ENCODE measurements around the gene TRERF1. TPM values are rescaled to one million over a fixed set of nuclear protein-coding genes. Genes with fewer than 3 reads are reported as not detected.

Gene TRERF1
- polyA plus RNA-seq, 1 of the 3 experiments (the other 2 are of a cell fraction), result 3.6 TPM

DNA sequence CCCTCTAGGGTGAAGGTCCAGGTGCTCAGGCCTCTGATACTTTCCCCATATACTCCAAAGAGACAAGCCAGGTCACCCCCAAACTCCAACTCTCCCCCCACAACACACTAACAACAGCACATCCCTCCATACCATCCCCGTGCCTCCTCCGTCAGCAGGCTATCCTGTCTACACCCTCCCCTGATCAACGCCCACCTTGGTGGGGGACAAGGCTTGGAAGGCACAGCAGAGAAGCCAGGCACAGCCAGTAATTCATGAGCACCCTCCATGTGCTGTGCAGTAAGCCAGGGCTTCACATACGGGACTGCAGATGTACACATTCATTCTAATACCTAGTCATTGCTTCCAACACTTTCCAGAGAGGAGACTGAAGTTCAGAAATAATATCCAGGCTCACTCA, 57.6 kb downstream of the TRERF1 start:
- H4K20me1 ChIP-seq (ENCODE audit: insufficient read depth), result peaks cover 29% of the 10 kb centered on the region

GRCh38 chr6:42393339-42393738, 58.4 kb downstream of the TRERF1 start:
- Histone ChIP-seq H3K27ac (ENCODE audit: low read depth in 2 of 2, low read length in 1 of 2) (no peak overlapping the region), H3K27me3 (ENCODE audit: insufficient read depth) (no peaks in the 10 kb centered on the region), H3F3A (replicated peaks; ENCODE audit: insufficient read depth) (no peaks in the 10 kb centered on the region), H3K4me1 (ENCODE audit: control insufficient read depth in 1 of 2, insufficient read depth in 2 of 2, low read depth in 1 of 2, low read length in 1 of 2) (no peaks in the 10 kb centered on the region), H3K9ac (no peak overlapping the region), H2AFZ (ENCODE audit: low read depth) (no peak overlapping the region), H3K9me3 (no peaks in the 10 kb centered on the region), H3K4me3 (ENCODE audit: low read depth in 2 of 2, low read length in 1 of 2) (no peak overlapping the region), H3K4me2 (no peak overlapping the region), H3K9me2 (no peaks in the 10 kb centered on the region), H4K20me1 (ENCODE audit: insufficient read depth) (peaks cover 31% of the 10 kb centered on the region), H3K79me2 (ENCODE audit: insufficient read depth) (peaks cover 25% of the 10 kb centered on the region), H3K36me3 (replicated peaks in 1 of 2; ENCODE audit: control insufficient read depth in 1 of 2, insufficient read depth in 2 of 2, low read length in 1 of 2) (no peaks in the 10 kb centered on the region)
- ChIA-PET CTCF (no interaction called here), POLR2A (no interaction called here)
- 93% methylated on average over 3 of the region's 3 CpGs for WGBS (ENCODE audit: low lambda C conversion rate)
- DNase-seq, result no peak
- TF ChIP-seq EZH2phosphoT487 (IDR thresholded peaks at IDR 0.05; ENCODE audit: borderline replicate concordance, low read depth) (no peak), TCF12 (IDR thresholded peaks at IDR 0.05) (no peak), CTCF (IDR thresholded peaks at IDR 0.05) (no peak), ELF1 (IDR thresholded peaks at IDR 0.05) (no peak), FOXJ3 (CRISPR knock-in tag; IDR thresholded peaks at IDR 0.05) (no peak), PBX3 (IDR thresholded peaks at IDR 0.05) (no peak), GATA2 (CRISPR knock-in tag; IDR thresholded peaks at IDR 0.05) (no peak), FOSL2 (IDR thresholded peaks at IDR 0.05; ENCODE audit: borderline replicate concordance, low read depth) (no peak)
- TF ChIP-seq, protein P1, sequence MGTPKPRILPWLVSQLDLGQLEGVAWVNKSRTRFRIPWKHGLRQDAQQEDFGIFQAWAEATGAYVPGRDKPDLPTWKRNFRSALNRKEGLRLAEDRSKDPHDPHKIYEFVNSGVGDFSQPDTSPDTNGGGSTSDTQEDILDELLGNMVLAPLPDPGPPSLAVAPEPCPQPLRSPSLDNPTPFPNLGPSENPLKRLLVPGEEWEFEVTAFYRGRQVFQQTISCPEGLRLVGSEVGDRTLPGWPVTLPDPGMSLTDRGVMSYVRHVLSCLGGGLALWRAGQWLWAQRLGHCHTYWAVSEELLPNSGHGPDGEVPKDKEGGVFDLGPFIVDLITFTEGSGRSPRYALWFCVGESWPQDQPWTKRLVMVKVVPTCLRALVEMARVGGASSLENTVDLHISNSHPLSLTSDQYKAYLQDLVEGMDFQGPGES (IDR thresholded peaks at IDR 0.05; ENCODE audit: low read depth, low read length), result no peak

More for the DNA sequence above, 57.6 kb downstream of the TRERF1 start:
- no peaks in the 10 kb centered on the region for H3K9me3 ChIP-seq
- no peaks in the 10 kb centered on the region for H3K9me2 ChIP-seq
- no peak for DNase-seq
- H3K36me3 ChIP-seq (replicated peaks in 1 of 2; ENCODE audit: control insufficient read depth in 1 of 2, insufficient read depth in 2 of 2, low read length in 1 of 2), result no peaks in the 10 kb centered on the region
- TF ChIP-seq, protein P1 (IDR thresholded peaks at IDR 0.05; ENCODE audit: low read depth, low read length), result no peak
- TF ChIP-seq TCF12 (IDR thresholded peaks at IDR 0.05) (no peak), SIN3A (IDR thresholded peaks at IDR 0.05; ENCODE audit: borderline replicate concordance, low read depth, low read length) (no peak), CTCF (IDR thresholded peaks at IDR 0.05) (no peak), EP300 (IDR thresholded peaks at IDR 0.05; ENCODE audit: borderline replicate concordance in 1 of 2, low read depth in 1 of 2, low read length in 1 of 2) (no peak), MXI1 (IDR thresholded peaks at IDR 0.05; ENCODE audit: low read depth, low read length) (no peak), NFIC (IDR thresholded peaks at IDR 0.05; ENCODE audit: borderline replicate concordance) (no peak), EZH2phosphoT487 (IDR thresholded peaks at IDR 0.05; ENCODE audit: borderline replicate concordance, low read depth) (no peak), GABPA (IDR thresholded peaks at IDR 0.05; ENCODE audit: low read depth) (no peak), FOXJ3 (CRISPR knock-in tag; IDR thresholded peaks at IDR 0.05) (no peak), CHD2 (IDR thresholded peaks at IDR 0.05; ENCODE audit: low read length, partially characterized antibody) (no peak)
- TF ChIP-seq, protein P2, sequence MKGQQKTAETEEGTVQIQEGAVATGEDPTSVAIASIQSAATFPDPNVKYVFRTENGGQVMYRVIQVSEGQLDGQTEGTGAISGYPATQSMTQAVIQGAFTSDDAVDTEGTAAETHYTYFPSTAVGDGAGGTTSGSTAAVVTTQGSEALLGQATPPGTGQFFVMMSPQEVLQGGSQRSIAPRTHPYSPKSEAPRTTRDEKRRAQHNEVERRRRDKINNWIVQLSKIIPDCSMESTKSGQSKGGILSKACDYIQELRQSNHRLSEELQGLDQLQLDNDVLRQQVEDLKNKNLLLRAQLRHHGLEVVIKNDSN (IDR thresholded peaks at IDR 0.05; ENCODE audit: borderline replicate concordance, low read depth), result no peak
- no peak overlapping the region for H3K4me3 ChIP-seq (ENCODE audit: low read depth in 2 of 2, low read length in 1 of 2)
- peaks cover 26% of the 10 kb centered on the region for H3K79me2 ChIP-seq (ENCODE audit: insufficient read depth)
- POLR2A ChIA-PET, result no interaction called here
- no peak overlapping the region for H3K9ac ChIP-seq
- H3K4me2 ChIP-seq, result no peak overlapping the region
- no peaks in the 10 kb centered on the region for H3F3A ChIP-seq (replicated peaks; ENCODE audit: insufficient read depth)
- H2AFZ ChIP-seq (ENCODE audit: low read depth), result no peak overlapping the region
- H3K27ac ChIP-seq (ENCODE audit: low read depth in 2 of 2, low read length in 1 of 2), result no peak overlapping the region
- H3K4me1 ChIP-seq (ENCODE audit: control insufficient read depth in 1 of 2, insufficient read depth in 2 of 2, low read depth in 1 of 2, low read length in 1 of 2), result no peaks in the 10 kb centered on the region
- CTCF ChIA-PET, result no interaction called here
- WGBS (ENCODE audit: low lambda C conversion rate), result 94% methylated on average over 4 of the region's 4 CpGs
- no peaks in the 10 kb centered on the region for H3K27me3 ChIP-seq (ENCODE audit: insufficient read depth)

Measured in SK-N-SH (cell line).